Stimulated activated CD4-positive, alpha-beta T cell treated with anti-CD3 and anti-CD28 coated beads, TNF-alpha, amount 100 ng/mL, for 24 hours (primary cell): ENCODE data around the gene KIF1B.
A peak's percentile ranks its signal among the peaks of the same experiment; 100 is the strongest.
"Not testable (repeated sequence)": the region's sequence is repeated elsewhere in the genome, so short reads cannot be mapped to it uniquely, and the experiment has no call there.

ENCODE experiments used
- DNase-seq, 3 experiments: peaks; one replicate each; pipeline ENCODE4 v3.0.0-alpha.2; 2020; ENCODE audit warnings: low read depth in 3 of 3

The KIF1B gene

GRCh38 chr1:10387677-10388386 lies 177.5 kb downstream of the KIF1B start:
- DNase-seq = no peak

DNA sequence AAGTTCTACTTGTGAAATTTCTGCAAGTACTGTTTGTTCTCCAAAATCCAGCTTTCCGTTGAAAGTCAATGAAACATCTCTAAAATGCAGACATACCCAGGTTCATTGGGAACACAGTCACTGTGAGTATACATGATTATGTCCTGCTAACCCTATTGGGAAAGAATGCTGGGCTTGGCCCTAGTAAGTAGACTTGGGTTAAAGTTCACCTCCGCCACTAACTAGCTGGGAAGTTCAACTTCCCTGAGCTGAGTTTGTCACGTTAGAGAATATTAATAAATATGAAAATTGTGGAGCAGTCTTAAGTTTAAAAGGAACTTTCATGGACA lies 178.0 kb downstream of the KIF1B start:
- no peak for DNase-seq

GRCh38 chr1:10389271-10389973 lies 179.1 kb downstream of the KIF1B start:
- DNase-seq = no peak

DNA sequence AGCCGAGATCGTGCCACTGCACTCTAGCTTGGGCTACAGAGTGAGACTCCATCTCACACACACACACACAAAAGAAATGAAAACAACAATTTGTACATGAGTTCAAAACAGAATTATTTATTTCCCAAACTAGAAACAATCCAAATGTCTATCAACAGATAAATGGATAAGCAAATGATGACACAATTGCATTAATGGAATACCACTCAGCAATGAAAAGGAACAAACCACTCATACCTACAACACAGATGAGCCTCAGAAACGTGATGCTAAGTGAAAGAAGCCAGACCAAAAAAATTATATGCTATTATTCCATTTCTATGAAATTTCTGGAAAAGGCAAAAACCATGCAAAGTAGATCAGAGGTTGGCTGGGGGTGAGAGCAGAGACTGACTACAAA lies 186.5 kb downstream of the KIF1B start:
- DNase-seq = no peak

GRCh38 chr1:10398278-10398733 lies 187.9 kb downstream of the KIF1B start:
- DNase-seq = no peak

DNA sequence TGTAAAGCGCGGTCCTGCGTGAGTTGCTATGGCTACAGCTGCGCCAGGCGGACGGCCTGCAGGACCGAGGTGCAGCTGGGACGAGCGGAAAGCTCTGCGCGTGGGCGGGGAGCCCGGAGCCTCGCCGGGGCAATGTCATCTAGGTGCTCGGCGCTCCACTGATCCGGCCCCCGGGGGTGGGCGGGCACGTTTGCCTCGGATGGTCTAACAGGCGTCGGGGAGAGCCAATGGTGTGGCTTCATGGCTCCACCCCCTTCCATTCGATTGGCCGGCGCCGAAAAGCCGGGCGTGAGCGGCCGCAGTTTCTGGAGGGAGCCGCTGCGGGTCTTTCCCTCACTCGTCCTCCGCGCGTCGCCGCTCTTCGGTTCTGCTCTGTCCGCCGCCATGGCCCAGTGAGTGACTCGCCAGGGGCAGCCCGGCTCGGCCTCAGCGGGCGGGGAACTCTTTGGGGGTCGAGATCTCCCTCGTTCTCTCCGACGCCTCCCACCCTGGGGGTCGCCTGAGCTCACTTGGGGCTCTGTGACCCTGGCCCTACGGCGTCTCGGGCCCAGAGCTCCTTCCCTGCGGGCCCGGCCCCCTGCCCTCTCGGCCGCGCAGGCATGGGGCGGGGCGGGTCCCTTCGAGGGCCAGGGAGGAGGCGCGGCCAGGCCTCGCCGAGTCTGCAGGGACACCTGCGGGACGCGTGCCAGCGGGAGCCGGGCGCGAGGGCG lies 188.5 kb downstream of the KIF1B start, which contains the start of gene PGD:
Gene PGD, plus strand, starts transcription at position 331 of the 710 bp plus-strand sequence. Its CDS starts 54 bp downstream, at position 385.
- peak; percentile 94 to 99 (median 95) for DNase-seq

- DNase-seq = no peak
Observed at GRCh38 chr1:10399444-10399941, 189.1 kb downstream of the KIF1B start.

DNA sequence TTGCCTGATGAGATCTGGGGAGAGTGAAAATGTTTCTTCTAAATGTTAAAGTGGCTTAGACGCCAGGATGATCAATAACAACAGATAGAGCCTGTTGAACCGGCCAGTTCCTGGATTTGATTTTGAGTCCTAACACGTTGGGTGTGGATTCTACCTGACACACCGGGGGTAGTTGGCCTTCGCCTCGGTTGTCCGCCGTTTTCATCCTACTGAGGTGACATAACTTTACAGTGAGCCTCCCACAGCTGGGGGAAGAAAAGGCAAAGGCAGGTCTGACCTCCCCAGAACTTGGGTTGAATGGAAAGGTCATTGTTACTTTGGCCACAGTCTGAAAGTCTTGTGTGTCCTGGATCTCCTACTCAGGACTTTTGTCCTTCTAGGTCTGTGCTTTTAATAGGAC lies 189.6 kb downstream of the KIF1B start:
- no peak for DNase-seq

GRCh38 chr1:10401281-10401680 lies 190.9 kb downstream of the KIF1B start:
- no peak for DNase-seq

DNA sequence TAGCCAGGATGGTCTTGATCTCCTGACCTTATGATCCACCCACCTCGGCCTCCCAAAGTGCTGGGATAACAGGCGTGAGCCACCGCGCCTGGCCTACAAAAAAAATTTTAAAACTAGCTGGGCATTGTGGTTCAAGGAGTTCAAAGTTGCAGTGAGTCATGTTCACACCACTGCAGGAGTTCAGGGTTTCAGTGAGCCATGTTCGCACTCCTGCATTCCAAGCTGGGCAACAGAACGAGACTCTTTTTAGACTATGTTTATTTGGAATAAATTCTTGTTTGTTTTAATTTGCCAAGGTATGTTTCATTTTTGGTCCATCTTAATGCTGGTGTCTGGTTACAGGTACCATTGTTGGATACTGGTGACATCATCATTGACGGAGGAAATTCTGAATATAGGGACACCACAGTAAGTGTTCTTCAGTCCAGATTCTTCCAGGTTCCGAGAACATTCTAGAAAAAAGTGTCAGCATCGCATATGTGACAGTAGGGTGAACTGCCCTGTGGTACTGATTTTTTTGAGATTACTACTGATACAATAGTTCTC lies 192.4 kb downstream of the KIF1B start:
- DNase-seq = no peak

DNA sequence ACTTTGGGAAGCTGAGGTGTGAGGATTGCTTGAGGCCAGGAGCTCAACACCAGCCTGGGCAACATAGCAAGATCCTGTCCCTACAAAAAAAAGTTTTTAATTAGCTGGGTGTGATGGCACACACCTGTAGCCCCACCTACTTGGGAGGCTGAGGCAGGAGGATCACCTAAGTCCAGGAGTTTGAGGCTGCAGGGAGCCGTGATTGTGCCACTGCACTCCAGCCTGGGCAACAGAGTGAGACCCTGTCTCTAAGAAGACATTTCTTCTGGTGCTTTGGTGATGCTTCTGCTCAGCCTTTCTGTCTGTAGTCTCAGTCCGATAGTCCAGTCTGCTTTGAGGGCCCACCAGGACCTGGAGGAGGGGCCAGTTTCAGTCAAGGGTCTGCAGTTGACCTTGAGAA lies 196.8 kb downstream of the KIF1B start:
- DNase-seq = no peak

GRCh38 chr1:10415211-10415930 lies 205.0 kb downstream of the KIF1B start:
- DNase-seq = no peak

- not testable (repeated sequence) for DNase-seq
Observed at GRCh38 chr1:10415967-10416366, 205.6 kb downstream of the KIF1B start.

GRCh38 chr1:10418741-10419140 lies 208.4 kb downstream of the KIF1B start:
- not testable (repeated sequence) for DNase-seq

DNA sequence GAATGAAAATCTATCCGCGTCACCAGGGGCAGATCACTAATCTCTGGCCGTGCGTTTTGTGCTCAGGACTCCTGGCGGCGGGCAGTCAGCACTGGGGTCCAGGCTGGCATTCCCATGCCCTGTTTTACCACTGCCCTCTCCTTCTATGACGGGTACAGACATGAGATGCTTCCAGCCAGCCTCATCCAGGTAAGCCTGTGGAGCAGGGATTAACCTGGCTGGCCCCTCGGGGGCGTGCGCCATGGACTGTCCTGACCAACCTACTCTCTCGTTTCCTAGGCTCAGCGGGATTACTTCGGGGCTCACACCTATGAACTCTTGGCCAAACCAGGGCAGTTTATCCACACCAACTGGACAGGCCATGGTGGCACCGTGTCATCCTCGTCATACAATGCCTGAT lies 209.0 kb downstream of the KIF1B start:
- DNase-seq = no peak

- no peak for DNase-seq
Observed at GRCh38 chr1:10421637-10422036, 211.3 kb downstream of the KIF1B start.

DNA sequence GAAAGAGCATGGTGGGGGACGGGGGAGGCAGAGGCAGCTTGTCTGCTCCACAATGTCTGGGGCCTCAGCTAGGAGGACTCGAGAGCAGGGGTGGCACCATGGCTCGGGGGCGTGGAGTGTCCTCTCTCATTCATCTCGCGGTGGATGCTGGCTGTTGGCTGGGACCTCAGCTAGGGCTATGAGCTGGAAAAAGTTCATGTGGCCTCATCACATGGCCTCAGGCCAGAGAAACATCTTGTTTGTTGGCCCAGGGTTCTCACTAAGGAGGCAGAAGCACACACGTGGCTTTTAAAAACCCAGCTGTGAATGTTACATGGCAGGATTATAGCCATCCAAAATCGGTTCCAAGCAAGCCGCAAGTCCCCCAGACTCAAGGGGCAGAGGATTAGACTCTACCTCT lies 213.7 kb downstream of the KIF1B start:
- DNase-seq = no peak

- DNase-seq = no peak
Observed at GRCh38 chr1:10424651-10425050, 214.3 kb downstream of the KIF1B start.

DNA sequence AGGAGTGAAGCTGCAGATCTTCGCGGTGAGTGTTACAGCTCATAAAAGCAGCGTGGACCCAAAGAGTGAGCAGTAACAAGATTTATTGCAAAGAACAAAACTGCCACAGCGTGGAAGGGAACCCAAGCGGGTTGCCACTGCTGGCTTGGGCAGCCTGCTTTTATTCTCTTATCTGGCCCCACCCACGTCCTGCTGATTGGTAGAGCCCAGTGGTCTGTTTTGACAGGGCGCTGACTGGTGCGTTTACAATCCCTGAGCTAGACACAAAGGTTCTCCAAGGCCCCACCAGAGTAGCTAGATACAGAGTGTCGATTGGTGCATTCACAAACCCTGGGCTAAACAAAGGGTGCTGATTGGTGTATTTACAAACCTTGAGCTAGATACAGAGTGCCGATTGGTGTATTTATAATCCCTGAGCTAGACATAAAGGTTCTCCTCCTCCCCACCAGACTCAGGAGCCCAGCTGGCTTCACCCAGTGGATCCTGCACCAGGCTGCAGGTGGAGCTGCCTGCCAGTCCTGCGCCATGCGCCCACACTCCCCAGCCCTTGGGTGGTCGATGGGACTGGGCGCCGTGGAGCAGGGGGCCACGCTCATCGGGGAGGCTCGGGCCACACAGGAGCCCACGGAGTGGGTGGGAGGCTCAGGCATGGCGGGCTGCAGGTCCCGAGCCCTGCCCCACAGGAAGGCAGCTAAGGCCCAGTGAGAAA lies 215.6 kb downstream of the KIF1B start:
- not testable (repeated sequence) for DNase-seq

DNA sequence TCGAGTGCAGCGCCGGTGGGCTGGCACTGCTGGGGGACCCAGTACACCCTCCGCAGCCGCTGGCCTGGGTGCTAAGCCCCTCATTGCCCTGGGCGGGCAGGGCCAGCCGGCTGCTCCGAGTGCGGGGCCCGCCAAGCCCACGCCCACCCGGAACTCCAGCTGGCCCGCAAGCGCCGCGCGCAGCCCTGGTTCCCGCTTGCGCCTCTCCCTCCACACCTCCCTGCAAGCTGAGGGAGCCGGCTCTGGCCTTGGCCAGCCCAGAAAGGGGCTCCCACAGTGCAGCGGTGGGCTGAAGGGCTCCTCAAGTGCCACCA lies 216.1 kb downstream of the KIF1B start:
- DNase-seq = not testable (repeated sequence)

DNA sequence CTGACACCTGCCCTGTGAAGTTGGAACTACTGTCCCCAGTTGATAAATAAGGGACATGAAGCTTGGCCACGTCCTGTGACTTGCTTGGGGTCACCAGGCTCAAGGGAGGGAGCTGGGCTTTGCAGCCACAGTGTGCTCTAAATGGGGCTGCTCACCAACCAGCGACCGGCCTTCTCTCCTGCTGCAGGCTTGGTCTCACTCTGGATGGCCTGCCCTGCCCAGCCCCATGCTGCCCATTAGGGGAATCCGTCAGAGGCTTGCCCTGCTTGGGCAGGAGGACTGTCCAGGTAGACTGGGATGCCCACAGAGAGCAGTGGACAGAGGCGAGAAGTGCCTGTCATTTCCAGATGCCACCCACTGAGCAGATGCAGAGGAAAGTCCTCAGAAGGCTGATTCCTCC lies 218.6 kb downstream of the KIF1B start:
- no peak for DNase-seq
